H9 (cell line): ENCODE data around the gene MPL. TPM values are rescaled to one million over a fixed set of nuclear protein-coding genes. Genes with fewer than 3 reads are reported as not detected.

Experiments
- DNase-seq: peaks from one replicate; pipeline ENCODE4 v3.0.0-alpha.2; 2017
- H2AFZ ChIP-seq: one replicate; pipeline ENCODE4 v1.6.1; 2013; ENCODE audit warnings: mild to moderate bottlenecking, low read length, control low read depth, moderate library complexity
- H2AK5ac ChIP-seq: 2 replicates; pipeline ENCODE4 v1.6.1; 2013; ENCODE audit warnings: low read length, control low read depth, mixed read lengths; ENCODE audit not compliant: insufficient read length
- H2BK120ac ChIP-seq: one replicate; pipeline ENCODE4 v1.6.1; 2013; ENCODE audit warnings: low read depth, mild to moderate bottlenecking, low read length, control low read depth, inconsistent platforms; ENCODE audit not compliant: poor library complexity, severe bottlenecking
- H2BK12ac ChIP-seq: 2 replicates; pipeline ENCODE4 v1.6.1; 2013; ENCODE audit warnings: low read length, control low read depth, mixed read lengths, low read depth; ENCODE audit not compliant: insufficient read length
- H2BK15ac ChIP-seq: 2 replicates; pipeline ENCODE4 v1.6.1; 2013; ENCODE audit warnings: low read depth, low read length, control low read depth
- H2BK20ac ChIP-seq: one replicate; pipeline ENCODE4 v1.6.1; 2013; ENCODE audit warnings: low read depth, mild to moderate bottlenecking, low read length, control low read depth, inconsistent platforms; ENCODE audit not compliant: poor library complexity, severe bottlenecking
- H2BK5ac ChIP-seq: 2 replicates; pipeline ENCODE4 v1.6.1; 2013; ENCODE audit warnings: low read length, control low read depth, mixed read lengths; ENCODE audit not compliant: insufficient read length
- H3K14ac ChIP-seq: 2 replicates; pipeline ENCODE4 v1.6.1; 2013; ENCODE audit warnings: low read length, control low read depth; ENCODE audit not compliant: insufficient read depth
- H3K18ac ChIP-seq: 2 replicates; pipeline ENCODE4 v1.6.1; 2013; ENCODE audit warnings: low read depth, mild to moderate bottlenecking, mixed read lengths, low read length, control low read depth; ENCODE audit not compliant: insufficient read length
- H3K23ac ChIP-seq: 2 replicates; pipeline ENCODE4 v1.6.1; 2013; ENCODE audit warnings: low read length, control low read depth, mixed read lengths, low read depth; ENCODE audit not compliant: insufficient read length
- H3K23me2 ChIP-seq: 2 replicates; pipeline ENCODE4 v1.6.1; 2013; ENCODE audit warnings: low read depth, mild to moderate bottlenecking, mixed read lengths, low read length, control low read depth; ENCODE audit not compliant: insufficient read length, poor library complexity, severe bottlenecking
- H3K27ac ChIP-seq: 2 replicates; pipeline ENCODE4 v1.5.1; 2013; ENCODE audit warnings: low read length, control low read depth, mixed read lengths, low read depth; ENCODE audit not compliant: insufficient read length
- H3K27me3 ChIP-seq: 2 replicates; pipeline ENCODE4 v1.6.1; 2013; ENCODE audit warnings: low read length, control low read depth, inconsistent platforms; ENCODE audit not compliant: insufficient read depth
- H3K4ac ChIP-seq: 2 replicates; pipeline ENCODE4 v1.6.1; 2013; ENCODE audit warnings: low read depth, mild to moderate bottlenecking, control low read depth, inconsistent platforms, low read length, moderate library complexity
- H3K4me1 ChIP-seq: 2 replicates; pipeline ENCODE4 v1.6.1; 2013; ENCODE audit warnings: low read length, control low read depth, inconsistent platforms; ENCODE audit not compliant: insufficient read depth
- H3K4me2 ChIP-seq: 2 replicates; pipeline ENCODE4 v1.6.1; 2013; ENCODE audit warnings: low read length, control low read depth, mixed read lengths; ENCODE audit not compliant: insufficient read length, insufficient read depth
- H3K56ac ChIP-seq: 2 replicates; pipeline ENCODE4 v1.6.1; 2013; ENCODE audit warnings: low read depth, mild to moderate bottlenecking, mixed read lengths, low read length, control low read depth; ENCODE audit not compliant: insufficient read length
- H3K79me1 ChIP-seq: 2 replicates; pipeline ENCODE4 v1.6.1; 2013; ENCODE audit warnings: low read depth, mild to moderate bottlenecking, moderate library complexity, low read length, control low read depth, inconsistent platforms; ENCODE audit not compliant: insufficient read depth, poor library complexity, severe bottlenecking
- H3K79me2 ChIP-seq: 2 replicates; pipeline ENCODE4 v1.6.1; 2013; ENCODE audit warnings: low read length, control low read depth, inconsistent platforms; ENCODE audit not compliant: insufficient read depth
- H3K9ac ChIP-seq: 2 replicates; pipeline ENCODE4 v1.6.1; 2013; ENCODE audit warnings: low read length, control low read depth, mixed read lengths; ENCODE audit not compliant: insufficient read length; ENCODE audit errors: extremely low read depth
- H3K9me3 ChIP-seq: one replicate; pipeline ENCODE4 v1.6.1; 2013; ENCODE audit warnings: low read depth, low read length, inconsistent platforms; ENCODE audit not compliant: control insufficient read depth
- H3T11ph ChIP-seq: one replicate; pipeline ENCODE4 v1.6.1; 2013; ENCODE audit warnings: mild to moderate bottlenecking, low read length, control low read depth, inconsistent platforms
- H4K20me1 ChIP-seq: one replicate; pipeline ENCODE4 v1.6.1; 2013; ENCODE audit not compliant: control insufficient read depth, insufficient read length, insufficient read depth
- H4K5ac ChIP-seq: 2 replicates; pipeline ENCODE4 v1.6.1; 2013; ENCODE audit warnings: low read depth, mild to moderate bottlenecking, mixed read lengths, low read length, control low read depth; ENCODE audit not compliant: insufficient read length
- H4K8ac ChIP-seq: replicated peaks from 2 replicates; pipeline ENCODE4 v1.6.1; 2013; ENCODE audit warnings: low read length, control low read depth, mixed read lengths, low read depth; ENCODE audit not compliant: insufficient read length
- H4K91ac ChIP-seq: 2 replicates; pipeline ENCODE4 v1.6.1; 2013; ENCODE audit warnings: low read depth, mild to moderate bottlenecking, moderate library complexity, mixed read lengths, low read length, control low read depth; ENCODE audit not compliant: insufficient read length
- H3K27ac Mint-ChIP-seq, 3 experiments: 2 replicates in 2 of 3; 3 replicates in 1 of 3; pipeline ENCODE4 v1.8.0; 2020 to 2021; ENCODE audit warnings: mixed read lengths in 3 of 3, mild to moderate bottlenecking in 1 of 3, moderate library complexity in 1 of 3
- H3K27me3 Mint-ChIP-seq: 2 replicates; pipeline ENCODE4 v1.8.0; 2021; ENCODE audit warnings: low read depth, mild to moderate bottlenecking, moderate library complexity, mixed read lengths
- H3K36me3 Mint-ChIP-seq, 3 experiments: 2 replicates in 2 of 3; 3 replicates in 1 of 3; pipeline ENCODE4 v1.8.0; 2020 to 2021; ENCODE audit warnings: low read depth in 3 of 3, mixed read lengths in 3 of 3; ENCODE audit not compliant: insufficient read depth in 1 of 3
- H3K4me1 Mint-ChIP-seq, 2 experiments: 2 replicates each; pipeline ENCODE4 v1.8.0; 2020; ENCODE audit warnings: mixed read lengths in 2 of 2
- H3K4me3 Mint-ChIP-seq, 2 experiments: 2 replicates in 1 of 2; 3 replicates in 1 of 2; pipeline ENCODE4 v1.8.0; 2020 to 2021; ENCODE audit warnings: mild to moderate bottlenecking in 2 of 2, mixed read lengths in 2 of 2, moderate library complexity in 1 of 2
- H3K9me3 Mint-ChIP-seq, 2 experiments: 2 replicates in 1 of 2; 3 replicates in 1 of 2; pipeline ENCODE4 v1.8.0; 2020; ENCODE audit warnings: mild to moderate bottlenecking in 2 of 2, mixed read lengths in 2 of 2, moderate library complexity in 1 of 2
- WGBS: extraction: QIAGEN DNeasy Blood & Tissue Kit; methylation state at CpG from one replicate; pipeline ENCODE4 v1.1.7; 2013; ENCODE audit warnings: missing lambda C conversion rate, low lambda C conversion rate, mixed read lengths; ENCODE audit not compliant: insufficient read length; ENCODE audit errors: extremely low coverage; 5-methylcytosine and 5-hydroxymethylcytosine counted together
- total RNA-seq: library from RNA; stranded (reverse); gene quantifications from 2 replicates; pipeline ENCODE4 v1.2.1, GENCODE V29; 2021
- TF ChIP-seq, protein P1 (sequence below): fragments of 200-600 bp; sonication (generic); conservative IDR thresholded peaks from 3 replicates; pipeline ENCODE4 v1.8.0; 2021; ENCODE audit warnings: antibody characterized with exemption, mild to moderate bottlenecking

Gene MPL
- total RNA-seq, 1 experiment from 2014 or later, result not detected

- Histone ChIP-seq H2BK120ac (no peak overlapping the region), H4K20me1 (no peaks in the 10 kb centered on the region), H3K27me3 (no peaks in the 10 kb centered on the region), H2BK5ac (no peak overlapping the region), H4K5ac (no peak overlapping the region), H4K8ac (no peak overlapping the region), H3K23ac (no peak overlapping the region), H2BK12ac (no peak overlapping the region), H3K23me2 (no peaks in the 10 kb centered on the region), H3K79me2 (no peaks in the 10 kb centered on the region), H2BK20ac (no peak overlapping the region), H2BK15ac (no peak overlapping the region), H3K9ac (no peak overlapping the region), H3K27ac (no peak overlapping the region), H3K4me1 (no peaks in the 10 kb centered on the region), H4K91ac (no peak overlapping the region), H3K56ac (no peak overlapping the region), H2AK5ac (no peak overlapping the region), H3K4ac (no peak overlapping the region), H3K9me3 (no peaks in the 10 kb centered on the region), H3K14ac (no peak overlapping the region), H3K18ac (no peak overlapping the region), H3K79me1 (no peaks in the 10 kb centered on the region), H3T11ph (no peak overlapping the region), H3K4me2 (no peak overlapping the region), H2AFZ (no peak overlapping the region)
- no peak for DNase-seq
- H3K4me3 Mint-ChIP-seq, result no peak overlapping the region
- TF ChIP-seq, protein P1, sequence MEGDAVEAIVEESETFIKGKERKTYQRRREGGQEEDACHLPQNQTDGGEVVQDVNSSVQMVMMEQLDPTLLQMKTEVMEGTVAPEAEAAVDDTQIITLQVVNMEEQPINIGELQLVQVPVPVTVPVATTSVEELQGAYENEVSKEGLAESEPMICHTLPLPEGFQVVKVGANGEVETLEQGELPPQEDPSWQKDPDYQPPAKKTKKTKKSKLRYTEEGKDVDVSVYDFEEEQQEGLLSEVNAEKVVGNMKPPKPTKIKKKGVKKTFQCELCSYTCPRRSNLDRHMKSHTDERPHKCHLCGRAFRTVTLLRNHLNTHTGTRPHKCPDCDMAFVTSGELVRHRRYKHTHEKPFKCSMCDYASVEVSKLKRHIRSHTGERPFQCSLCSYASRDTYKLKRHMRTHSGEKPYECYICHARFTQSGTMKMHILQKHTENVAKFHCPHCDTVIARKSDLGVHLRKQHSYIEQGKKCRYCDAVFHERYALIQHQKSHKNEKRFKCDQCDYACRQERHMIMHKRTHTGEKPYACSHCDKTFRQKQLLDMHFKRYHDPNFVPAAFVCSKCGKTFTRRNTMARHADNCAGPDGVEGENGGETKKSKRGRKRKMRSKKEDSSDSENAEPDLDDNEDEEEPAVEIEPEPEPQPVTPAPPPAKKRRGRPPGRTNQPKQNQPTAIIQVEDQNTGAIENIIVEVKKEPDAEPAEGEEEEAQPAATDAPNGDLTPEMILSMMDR, result no peak
- H3K36me3 Mint-ChIP-seq, result no peaks in the 10 kb centered on the region
- no peak overlapping the region for H3K27ac Mint-ChIP-seq
- H3K9me3 Mint-ChIP-seq, result peaks cover 2% of the 10 kb centered on the region in 2 experiments; a peak in 1 of 5 replicates
- no CpG with 5 or more reads among the region's 3 CpGs for WGBS
- H3K4me1 Mint-ChIP-seq, result peaks cover 13 to 17% of the 10 kb centered on the region in 2 experiments
- H3K27me3 Mint-ChIP-seq, result no peaks in the 10 kb centered on the region; the same call in none of the 2 replicates
Observed at GRCh38 chr1:43319766-43320165, 17.9 kb upstream of the MPL start.
